D341Med (cell line): Measurements from ENCODE around the gene MICAL2.

Experiments
- DNase-seq: peaks from one replicate; pipeline ENCODE4 v3.0.0; 2012; ENCODE audit warnings: low spot score

The MICAL2 gene

GRCh38 chr11:12076840-12077534 lies 33.4 kb upstream of the MICAL2 start:
- DNase-seq, result no peak

- no peak for DNase-seq
Observed at GRCh38 chr11:12077535-12078280, 32.7 kb upstream of the MICAL2 start.

GRCh38 chr11:12079726-12080556 lies 30.4 kb upstream of the MICAL2 start:
- no peak for DNase-seq

- no peak for DNase-seq
Observed at GRCh38 chr11:12083380-12083779, 27.0 kb upstream of the MICAL2 start.

- DNase-seq, result no peak
Observed at GRCh38 chr11:12084256-12084655, 26.1 kb upstream of the MICAL2 start.

- DNase-seq, result no peak
Observed at GRCh38 chr11:12085371-12086251, 24.8 kb upstream of the MICAL2 start.

- DNase-seq, result peak; percentile 56
Observed at GRCh38 chr11:12086271-12087074, 23.9 kb upstream of the MICAL2 start.

- no peak for DNase-seq
Observed at GRCh38 chr11:12087075-12088004, 23.1 kb upstream of the MICAL2 start.

- no peak for DNase-seq
Observed at GRCh38 chr11:12088047-12088481, 22.3 kb upstream of the MICAL2 start.

GRCh38 chr11:12088531-12088930 lies 21.9 kb upstream of the MICAL2 start:
- DNase-seq, result no peak

GRCh38 chr11:12089041-12089440 lies 21.3 kb upstream of the MICAL2 start:
- DNase-seq, result no peak

- DNase-seq, result no peak
Observed at GRCh38 chr11:12089473-12089872, 20.9 kb upstream of the MICAL2 start.

- DNase-seq, result no peak
Observed at GRCh38 chr11:12090061-12090591, 20.3 kb upstream of the MICAL2 start.

GRCh38 chr11:12090761-12091258 lies 19.6 kb upstream of the MICAL2 start:
- DNase-seq, result no peak

GRCh38 chr11:12091956-12092558 lies 18.3 kb upstream of the MICAL2 start:
- DNase-seq, result no peak

GRCh38 chr11:12092714-12093113 lies 17.7 kb upstream of the MICAL2 start:
- no peak for DNase-seq

GRCh38 chr11:12094872-12095800 lies 15.3 kb upstream of the MICAL2 start:
- no peak for DNase-seq

GRCh38 chr11:12097219-12097618 lies 13.2 kb upstream of the MICAL2 start:
- no peak for DNase-seq
